Progenitor cell of endocrine pancreas (in vitro differentiated cells): ENCODE measurements around the gene MIGA1. TPM values are rescaled to one million over a fixed set of nuclear protein-coding genes. Genes with fewer than 3 reads are reported as not detected.

ENCODE experiments used
- DNase-seq: peaks from one replicate; pipeline ENCODE4 v3.0.0; 2021; ENCODE audit warnings: low spot score; ENCODE audit not compliant: unreplicated experiment
- H3K27ac Mint-ChIP-seq: 2 replicates; pipeline ENCODE4 v1.8.0; 2021; ENCODE audit warnings: mild to moderate bottlenecking, moderate library complexity, mixed read lengths
- H3K27me3 Mint-ChIP-seq: 2 replicates; pipeline ENCODE4 v1.8.0; 2021; ENCODE audit warnings: mixed read lengths
- H3K36me3 Mint-ChIP-seq: 2 replicates; pipeline ENCODE4 v1.8.0; 2022; ENCODE audit warnings: mixed read lengths; ENCODE audit not compliant: insufficient read depth
- H3K4me1 Mint-ChIP-seq: 2 replicates; pipeline ENCODE4 v1.8.0; 2021; ENCODE audit warnings: low read depth, mixed read lengths
- H3K4me3 Mint-ChIP-seq: 2 replicates; pipeline ENCODE4 v1.8.0; 2021; ENCODE audit warnings: low read depth, mild to moderate bottlenecking, moderate library complexity, mixed read lengths
- H3K9me3 Mint-ChIP-seq: 2 replicates; pipeline ENCODE4 v1.8.0; 2021; ENCODE audit warnings: low read depth, mixed read lengths
- CTCF ChIP-seq: fragments of 200-600 bp; sonication (generic); IDR thresholded peaks from one replicate; pipeline ENCODE4 v1.5.0; 2021; ENCODE audit warnings: antibody characterized with exemption, mild to moderate bottlenecking; ENCODE audit not compliant: unreplicated experiment
- total RNA-seq: library from RNA; stranded (reverse); gene quantifications from 2 replicates; pipeline ENCODE4 v1.2.1, GENCODE V29; 2021

MIGA1 gene
- total RNA-seq, 1 donor from 2014 or later: 14.9 TPM

- TF ChIP-seq CTCF: no peak
- H3K36me3 Mint-ChIP-seq: peaks cover 47% of the 10 kb centered on the region
- H3K9me3 Mint-ChIP-seq: peaks cover 33% of the 10 kb centered on the region
Measured at GRCh38 chr1:77857552-77857951, 78.1 kb downstream of the MIGA1 start.

GRCh38 chr1:77858725-77859124 lies 79.3 kb downstream of the MIGA1 start:
- Mint-ChIP-seq H3K4me1 (no peaks in the 10 kb centered on the region), H3K27me3 (no peaks in the 10 kb centered on the region), H3K9me3 (peaks cover 30% of the 10 kb centered on the region), H3K36me3 (peaks cover 43% of the 10 kb centered on the region), H3K4me3 (no peak overlapping the region), H3K27ac (no peak overlapping the region)
- TF ChIP-seq CTCF: no peak
- no peak for DNase-seq

More at GRCh38 chr1:77857552-77857951, 78.1 kb downstream of the MIGA1 start:
- H3K27me3 Mint-ChIP-seq: no peaks in the 10 kb centered on the region
- H3K27ac Mint-ChIP-seq: no peak overlapping the region
- no peak for DNase-seq
- no peak overlapping the region for H3K4me3 Mint-ChIP-seq
- H3K4me1 Mint-ChIP-seq: no peaks in the 10 kb centered on the region

- no peak for DNase-seq
- H3K27me3 Mint-ChIP-seq: no peaks in the 10 kb centered on the region
- no peak for TF ChIP-seq CTCF
- no peak overlapping the region for H3K4me3 Mint-ChIP-seq
- peaks cover 38% of the 10 kb centered on the region for H3K36me3 Mint-ChIP-seq
- H3K27ac Mint-ChIP-seq: no peak overlapping the region
- H3K9me3 Mint-ChIP-seq: peaks cover 26% of the 10 kb centered on the region
- H3K4me1 Mint-ChIP-seq: no peaks in the 10 kb centered on the region
Measured at GRCh38 chr1:77859248-77859647, 79.8 kb downstream of the MIGA1 start.

- Mint-ChIP-seq H3K36me3 (peaks cover 6% of the 10 kb centered on the region), H3K27ac (no peak overlapping the region), H3K27me3 (no peaks in the 10 kb centered on the region), H3K9me3 (no peaks in the 10 kb centered on the region), H3K4me1 (peaks cover 2% of the 10 kb centered on the region), H3K4me3 (no peak overlapping the region)
- no peak for TF ChIP-seq CTCF
- no peak for DNase-seq
Measured at GRCh38 chr1:77866296-77866695, 86.8 kb downstream of the MIGA1 start.

GRCh38 chr1:77872645-77873044 lies 93.2 kb downstream of the MIGA1 start:
- no peak overlapping the region for H3K4me3 Mint-ChIP-seq
- TF ChIP-seq CTCF: no peak
- DNase-seq: no peak
- H3K4me1 Mint-ChIP-seq: peaks cover 2% of the 10 kb centered on the region
- no peaks in the 10 kb centered on the region for H3K36me3 Mint-ChIP-seq
- no peaks in the 10 kb centered on the region for H3K9me3 Mint-ChIP-seq
- no peaks in the 10 kb centered on the region for H3K27me3 Mint-ChIP-seq
- H3K27ac Mint-ChIP-seq: no peak overlapping the region
